Measurements from ENCODE around the gene KRT13.

Gene KRT13

DNA sequence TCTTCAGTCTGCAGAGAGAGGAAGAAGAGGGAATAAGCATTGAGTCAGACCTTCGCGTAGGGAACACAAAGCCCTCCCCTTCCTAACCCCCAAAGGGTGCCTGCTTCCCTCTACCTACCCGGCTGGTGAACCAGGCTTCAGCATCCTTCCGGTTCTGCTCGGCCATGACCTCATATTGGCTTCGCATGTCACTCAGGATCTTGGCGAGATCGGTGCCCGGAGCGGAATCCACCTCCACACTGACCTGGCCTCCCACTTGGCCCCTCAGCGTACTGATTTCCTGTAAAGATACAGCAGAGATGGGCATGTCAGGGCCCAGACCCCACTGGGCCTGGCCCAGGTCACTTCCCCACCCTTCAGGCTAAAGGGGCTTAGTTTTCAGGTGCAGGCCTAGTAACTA lies 18.8 kb upstream of the KRT13 start:
- H3K9me3 ChIP-seq (ENCODE audit: severe bottlenecking) = peaks cover 4% of the 10 kb centered on the region
- no peak overlapping the region for H3K4me3 ChIP-seq (ENCODE audit: low read depth, low read length)
- no peak for DNase-seq
- H3K36me3 ChIP-seq = no peaks in the 10 kb centered on the region
- H3K27me3 ChIP-seq (ENCODE audit: insufficient read depth, low read depth, severe bottlenecking) = no peaks in the 10 kb centered on the region
- TF ChIP-seq, protein P1, sequence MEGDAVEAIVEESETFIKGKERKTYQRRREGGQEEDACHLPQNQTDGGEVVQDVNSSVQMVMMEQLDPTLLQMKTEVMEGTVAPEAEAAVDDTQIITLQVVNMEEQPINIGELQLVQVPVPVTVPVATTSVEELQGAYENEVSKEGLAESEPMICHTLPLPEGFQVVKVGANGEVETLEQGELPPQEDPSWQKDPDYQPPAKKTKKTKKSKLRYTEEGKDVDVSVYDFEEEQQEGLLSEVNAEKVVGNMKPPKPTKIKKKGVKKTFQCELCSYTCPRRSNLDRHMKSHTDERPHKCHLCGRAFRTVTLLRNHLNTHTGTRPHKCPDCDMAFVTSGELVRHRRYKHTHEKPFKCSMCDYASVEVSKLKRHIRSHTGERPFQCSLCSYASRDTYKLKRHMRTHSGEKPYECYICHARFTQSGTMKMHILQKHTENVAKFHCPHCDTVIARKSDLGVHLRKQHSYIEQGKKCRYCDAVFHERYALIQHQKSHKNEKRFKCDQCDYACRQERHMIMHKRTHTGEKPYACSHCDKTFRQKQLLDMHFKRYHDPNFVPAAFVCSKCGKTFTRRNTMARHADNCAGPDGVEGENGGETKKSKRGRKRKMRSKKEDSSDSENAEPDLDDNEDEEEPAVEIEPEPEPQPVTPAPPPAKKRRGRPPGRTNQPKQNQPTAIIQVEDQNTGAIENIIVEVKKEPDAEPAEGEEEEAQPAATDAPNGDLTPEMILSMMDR (IDR thresholded peaks at IDR 0.05; ENCODE audit: low read depth, low read length) = no peak
- H3K27ac ChIP-seq = no peak overlapping the region

DNA sequence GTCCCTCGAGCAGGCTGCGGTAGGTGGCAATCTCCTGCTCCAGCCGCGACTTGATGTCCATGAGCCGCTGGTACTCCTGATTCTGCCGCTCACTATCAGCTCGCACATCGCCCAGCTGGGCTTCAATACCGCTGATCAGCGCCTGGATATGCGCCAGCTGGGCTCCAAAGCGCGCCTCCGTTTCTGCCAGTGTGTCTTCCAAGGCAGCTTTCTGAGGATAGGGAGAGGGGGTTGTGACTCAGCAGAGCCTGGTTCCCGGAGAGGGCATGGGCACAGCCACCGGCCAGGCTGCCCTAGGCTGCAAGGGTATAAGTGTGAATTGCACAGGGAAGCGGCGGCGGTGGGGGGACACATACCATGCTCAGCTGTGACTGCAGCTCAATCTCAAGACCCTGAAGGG lies 18.4 kb upstream of the KRT13 start:
- no peak overlapping the region for H3K4me3 ChIP-seq (ENCODE audit: low read depth, low read length)
- no peak for DNase-seq
- H3K27me3 ChIP-seq (ENCODE audit: insufficient read depth, low read depth, severe bottlenecking) = no peaks in the 10 kb centered on the region
- TF ChIP-seq, protein P1 (IDR thresholded peaks at IDR 0.05; ENCODE audit: low read depth, low read length) = no peak
- no peak overlapping the region for H3K27ac ChIP-seq
- H3K9me3 ChIP-seq (ENCODE audit: severe bottlenecking) = peaks cover 4% of the 10 kb centered on the region
- H3K36me3 ChIP-seq = no peaks in the 10 kb centered on the region

DNA sequence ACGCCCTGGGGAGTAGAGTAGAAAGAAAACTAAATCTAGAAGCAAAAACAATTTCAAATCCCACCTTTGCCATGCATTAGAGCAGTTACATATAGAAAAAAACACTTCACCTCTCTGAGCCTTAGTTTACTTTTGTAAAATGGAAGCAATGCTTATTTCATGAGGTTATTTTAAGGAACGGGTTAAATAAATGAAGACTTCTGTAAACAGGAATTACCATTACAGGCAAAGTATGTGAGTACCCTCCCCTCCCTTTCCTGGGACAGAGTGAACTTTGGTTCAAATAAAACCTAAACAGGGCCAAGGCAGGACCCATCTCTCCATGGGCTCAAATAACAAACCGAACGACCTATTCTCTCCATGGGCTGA lies 17.8 kb upstream of the KRT13 start:
- Histone ChIP-seq H3K36me3 (no peaks in the 10 kb centered on the region), H3K9me3 (ENCODE audit: severe bottlenecking) (peaks cover 4% of the 10 kb centered on the region), H3K27me3 (ENCODE audit: insufficient read depth, low read depth, severe bottlenecking) (no peaks in the 10 kb centered on the region), H3K4me3 (ENCODE audit: low read depth, low read length) (no peak overlapping the region), H3K27ac (no peak overlapping the region)
- TF ChIP-seq, protein P1 (IDR thresholded peaks at IDR 0.05; ENCODE audit: low read depth, low read length) = no peak
- DNase-seq = no peak

DNA sequence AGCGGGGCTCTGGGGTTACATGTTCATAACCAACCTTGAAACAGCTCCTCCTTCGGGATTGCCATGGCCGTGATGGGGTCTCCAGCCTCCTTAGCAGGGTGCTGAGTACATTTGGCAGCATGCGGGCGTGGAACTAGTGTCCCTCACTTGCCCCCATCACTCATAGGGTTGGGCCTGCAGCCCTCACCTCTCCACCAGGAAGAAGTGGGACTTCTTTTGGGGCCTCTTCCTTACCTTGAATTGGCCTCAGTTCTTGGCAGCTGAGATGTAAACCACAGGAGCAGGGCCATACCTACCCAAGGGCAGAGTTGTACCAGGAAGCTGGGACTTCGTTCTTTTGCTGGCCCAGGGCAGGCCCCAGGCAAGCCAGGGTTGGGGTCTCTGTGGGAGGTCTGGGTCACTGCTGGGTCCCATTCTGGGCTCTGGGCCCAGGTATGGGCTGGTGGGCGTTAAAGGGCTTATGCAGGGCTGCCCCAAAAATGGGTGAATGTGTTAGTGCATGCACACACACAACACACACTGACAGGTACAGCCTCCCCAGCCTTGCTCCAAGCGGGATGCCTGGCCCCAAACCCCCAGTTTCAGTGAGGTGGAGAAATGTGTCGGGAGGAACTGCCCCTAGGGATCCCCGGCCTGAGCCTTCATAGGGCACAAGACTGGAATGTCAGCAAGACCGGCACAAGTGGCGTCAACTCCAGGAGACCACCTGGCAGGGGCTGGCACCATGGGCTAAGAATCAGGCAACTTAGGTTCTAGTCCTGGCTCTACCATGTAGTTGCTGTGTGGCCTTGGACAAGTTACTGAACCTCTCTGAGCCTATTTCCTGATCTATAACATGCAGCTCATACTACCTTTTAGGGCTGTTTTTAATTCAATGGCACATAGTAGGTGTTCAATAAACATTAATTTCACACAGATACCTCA lies 17.2 kb upstream of the KRT13 start:
- H3K27me3 ChIP-seq (ENCODE audit: insufficient read depth, low read depth, severe bottlenecking) = no peaks in the 10 kb centered on the region
- no peak overlapping the region for H3K27ac ChIP-seq
- no peak overlapping the region for H3K4me3 ChIP-seq (ENCODE audit: low read depth, low read length)
- no peak for DNase-seq
- TF ChIP-seq, protein P1 (IDR thresholded peaks at IDR 0.05; ENCODE audit: low read depth, low read length) = no peak
- peaks cover under 1% of the 10 kb centered on the region for H3K9me3 ChIP-seq (ENCODE audit: severe bottlenecking)
- no peaks in the 10 kb centered on the region for H3K36me3 ChIP-seq

DNA sequence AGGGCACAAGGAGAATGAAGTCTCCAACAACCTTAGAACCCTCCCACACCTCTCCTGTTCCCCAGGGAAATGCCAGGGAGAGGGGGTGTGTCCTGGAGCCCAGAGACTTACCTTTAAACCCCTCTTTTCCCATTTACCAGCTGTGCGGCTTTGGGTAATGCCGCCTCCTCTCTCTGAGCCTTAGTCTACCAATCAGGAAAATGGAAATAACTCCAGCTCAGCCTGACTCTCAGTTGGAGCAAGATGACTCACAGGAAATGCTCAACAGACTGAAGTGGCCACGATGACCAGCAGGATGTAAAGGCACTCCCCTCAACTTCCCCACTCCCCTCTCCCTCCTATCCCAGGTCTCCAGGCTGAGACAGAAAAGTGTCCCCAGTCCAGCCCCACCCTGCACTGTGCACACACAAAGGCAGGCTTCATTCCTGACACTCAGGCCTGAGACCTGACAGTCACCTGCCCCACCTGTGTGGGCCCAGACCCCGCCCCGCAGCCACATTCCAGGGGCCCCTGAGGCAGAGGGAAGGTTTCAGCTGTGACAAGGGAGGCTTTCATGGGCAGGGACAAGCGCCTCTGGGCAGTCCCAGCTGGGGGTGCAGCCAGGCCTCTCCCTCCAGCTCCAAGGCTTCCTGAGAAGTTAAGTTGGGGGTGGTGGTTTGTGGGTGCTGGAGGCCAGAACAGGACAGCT lies 16.3 kb upstream of the KRT13 start:
- no peaks in the 10 kb centered on the region for H3K36me3 ChIP-seq
- no peaks in the 10 kb centered on the region for H3K27me3 ChIP-seq (ENCODE audit: insufficient read depth, low read depth, severe bottlenecking)
- DNase-seq = no peak
- no peaks in the 10 kb centered on the region for H3K9me3 ChIP-seq (ENCODE audit: severe bottlenecking)
- no peak overlapping the region for H3K4me3 ChIP-seq (ENCODE audit: low read depth, low read length)
- H3K27ac ChIP-seq = no peak overlapping the region
- TF ChIP-seq, protein P1 (IDR thresholded peaks at IDR 0.05; ENCODE audit: low read depth, low read length) = no peak
